Kidney epithelial cell (primary cell): ENCODE data around the gene MAD1L1. TPM values are rescaled to one million over a fixed set of nuclear protein-coding genes. Genes with fewer than 3 reads are reported as not detected.
"Not testable (repeated sequence)": the region's sequence is repeated elsewhere in the genome, so short reads cannot be mapped to it uniquely, and the experiment has no call there.

Experiments used
- DNase-seq: peaks from one replicate; pipeline ENCODE4 v3.0.0-alpha.2; 2010; ENCODE audit warnings: low read depth
- H3K27me3 ChIP-seq: 2 replicates; pipeline ENCODE4 v1.6.0; 2011; ENCODE audit warnings: low read length; ENCODE audit not compliant: control insufficient read depth, insufficient read depth
- H3K36me3 ChIP-seq: 2 replicates; pipeline ENCODE4 v1.5.1; 2011; ENCODE audit warnings: low read length; ENCODE audit not compliant: control insufficient read depth, insufficient read depth
- H3K4me3 ChIP-seq: 2 replicates; pipeline ENCODE4 v1.5.1; 2011; ENCODE audit warnings: low read depth, mild to moderate bottlenecking, control low read depth, low read length
- total RNA-seq: library from RNA; depleted of rRNA; stranded (reverse); fragments of >200 nt; gene quantifications from 2 replicates; pipeline ENCODE4 v1.2.3, GENCODE V29; 2015
- TF ChIP-seq, protein P1 (sequence below): IDR thresholded peaks from 2 replicates; pipeline ENCODE4 v1.5.1; 2011; ENCODE audit warnings: mild to moderate bottlenecking, moderate library complexity, low read length, control low read depth, inconsistent platforms; ENCODE audit not compliant: insufficient read depth, poor library complexity, severe bottlenecking

Gene MAD1L1
- total RNA-seq, 1 donor from 2014 or later = 61.2 TPM

DNA sequence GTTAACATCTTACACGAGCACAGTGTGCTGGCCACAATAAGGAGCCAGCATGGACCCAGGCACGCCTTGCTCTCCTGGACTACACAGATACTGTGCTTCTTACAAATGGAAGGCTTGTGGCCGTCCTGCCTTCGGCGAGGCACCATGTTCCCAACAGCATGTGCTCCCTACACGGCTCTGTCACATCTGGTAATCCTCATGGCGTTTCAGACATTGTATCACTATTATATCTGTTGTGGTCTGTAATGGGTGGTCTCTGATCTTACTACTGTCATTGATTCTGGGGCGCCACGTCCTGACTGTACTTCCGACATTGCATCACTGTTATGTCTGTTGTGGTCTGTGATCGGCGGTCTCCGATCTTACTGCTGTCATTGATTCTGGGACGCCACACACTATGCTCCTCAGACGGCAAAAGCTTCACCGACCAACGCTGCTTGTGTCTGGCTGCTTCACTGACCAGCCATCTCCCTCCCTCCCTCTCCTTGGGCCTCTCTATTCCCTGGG, 195.4 kb downstream of the MAD1L1 start:
- H3K36me3 ChIP-seq = no peaks in the 10 kb centered on the region
- no peak overlapping the region for H3K4me3 ChIP-seq
- no peak for DNase-seq
- H3K27me3 ChIP-seq = no peaks in the 10 kb centered on the region
- TF ChIP-seq, protein P1, sequence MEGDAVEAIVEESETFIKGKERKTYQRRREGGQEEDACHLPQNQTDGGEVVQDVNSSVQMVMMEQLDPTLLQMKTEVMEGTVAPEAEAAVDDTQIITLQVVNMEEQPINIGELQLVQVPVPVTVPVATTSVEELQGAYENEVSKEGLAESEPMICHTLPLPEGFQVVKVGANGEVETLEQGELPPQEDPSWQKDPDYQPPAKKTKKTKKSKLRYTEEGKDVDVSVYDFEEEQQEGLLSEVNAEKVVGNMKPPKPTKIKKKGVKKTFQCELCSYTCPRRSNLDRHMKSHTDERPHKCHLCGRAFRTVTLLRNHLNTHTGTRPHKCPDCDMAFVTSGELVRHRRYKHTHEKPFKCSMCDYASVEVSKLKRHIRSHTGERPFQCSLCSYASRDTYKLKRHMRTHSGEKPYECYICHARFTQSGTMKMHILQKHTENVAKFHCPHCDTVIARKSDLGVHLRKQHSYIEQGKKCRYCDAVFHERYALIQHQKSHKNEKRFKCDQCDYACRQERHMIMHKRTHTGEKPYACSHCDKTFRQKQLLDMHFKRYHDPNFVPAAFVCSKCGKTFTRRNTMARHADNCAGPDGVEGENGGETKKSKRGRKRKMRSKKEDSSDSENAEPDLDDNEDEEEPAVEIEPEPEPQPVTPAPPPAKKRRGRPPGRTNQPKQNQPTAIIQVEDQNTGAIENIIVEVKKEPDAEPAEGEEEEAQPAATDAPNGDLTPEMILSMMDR = no peak

DNA sequence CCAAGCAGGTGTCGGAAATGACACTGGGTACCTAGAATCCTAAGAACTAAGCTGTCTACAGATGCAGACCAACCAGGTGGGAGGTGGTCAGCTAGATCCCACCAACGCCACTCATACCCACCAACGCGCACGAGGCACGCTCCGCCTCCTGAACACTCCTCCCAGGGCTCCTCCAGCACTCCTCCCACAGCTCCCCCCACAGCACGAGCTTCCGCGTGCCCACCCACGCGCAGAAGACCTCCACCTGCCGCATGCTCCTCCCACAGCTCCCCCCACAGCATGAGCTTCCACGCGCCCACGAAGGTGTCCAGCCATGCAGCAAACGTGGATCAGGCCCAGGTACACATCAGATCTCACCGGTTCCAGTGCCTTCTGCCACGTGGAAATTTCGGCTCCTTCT, 196.0 kb downstream of the MAD1L1 start:
- DNase-seq = no peak
- Histone ChIP-seq H3K27me3 (no peaks in the 10 kb centered on the region), H3K36me3 (no peaks in the 10 kb centered on the region), H3K4me3 (no peak overlapping the region)
- TF ChIP-seq, protein P1 = no peak

- H3K27me3 ChIP-seq, H3K36me3 ChIP-seq, H3K4me3 ChIP-seq, DNase-seq: not testable (repeated sequence)
Measured at GRCh38 chr7:2036201-2036600, 196.5 kb downstream of the MAD1L1 start.

DNA sequence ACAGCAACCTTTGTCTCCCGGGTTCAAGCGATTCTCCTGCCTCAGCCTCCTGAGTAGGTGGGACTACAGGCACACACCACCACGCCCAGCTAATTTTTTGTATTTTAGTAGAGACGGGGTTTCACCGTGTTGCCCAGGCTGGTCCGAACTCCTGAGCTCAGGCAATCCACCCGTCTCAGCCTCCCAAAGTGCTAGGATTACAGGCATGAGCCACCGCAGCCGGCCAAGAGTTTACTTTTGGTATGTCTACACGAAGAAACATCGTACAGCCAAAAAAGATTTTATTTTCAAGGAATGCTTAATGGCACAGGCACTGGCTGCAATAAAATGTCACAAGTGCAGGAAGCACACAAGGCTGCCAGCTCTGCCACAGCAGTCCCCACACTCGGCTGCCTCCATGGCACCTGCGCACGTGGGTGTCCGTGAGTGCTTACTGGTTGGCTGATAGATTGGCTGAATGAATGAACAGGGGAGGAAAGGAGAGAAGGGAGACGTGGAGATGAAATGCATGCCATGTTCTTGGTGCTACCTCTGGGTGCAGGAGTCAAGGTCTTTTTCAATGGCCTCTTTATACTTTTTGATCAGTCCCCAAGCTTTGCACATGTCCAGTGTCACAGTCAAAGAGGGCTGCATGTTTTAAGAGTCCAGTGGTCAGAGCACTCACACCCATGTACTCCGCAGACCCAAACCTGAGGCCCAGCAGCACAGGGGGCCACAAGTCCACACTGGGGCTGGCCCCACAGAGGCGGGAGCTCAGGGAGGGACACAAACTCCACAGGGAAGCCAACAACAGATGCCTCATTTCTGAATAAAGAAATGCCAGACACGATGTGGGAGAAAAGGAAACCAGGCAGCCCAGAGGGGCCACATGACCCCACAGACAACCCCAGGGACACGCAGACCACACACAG, 198.2 kb downstream of the MAD1L1 start:
- no peaks in the 10 kb centered on the region for H3K27me3 ChIP-seq
- H3K4me3 ChIP-seq = no peak overlapping the region
- no peaks in the 10 kb centered on the region for H3K36me3 ChIP-seq
- no peak for DNase-seq
- TF ChIP-seq, protein P1 = no peak

DNA sequence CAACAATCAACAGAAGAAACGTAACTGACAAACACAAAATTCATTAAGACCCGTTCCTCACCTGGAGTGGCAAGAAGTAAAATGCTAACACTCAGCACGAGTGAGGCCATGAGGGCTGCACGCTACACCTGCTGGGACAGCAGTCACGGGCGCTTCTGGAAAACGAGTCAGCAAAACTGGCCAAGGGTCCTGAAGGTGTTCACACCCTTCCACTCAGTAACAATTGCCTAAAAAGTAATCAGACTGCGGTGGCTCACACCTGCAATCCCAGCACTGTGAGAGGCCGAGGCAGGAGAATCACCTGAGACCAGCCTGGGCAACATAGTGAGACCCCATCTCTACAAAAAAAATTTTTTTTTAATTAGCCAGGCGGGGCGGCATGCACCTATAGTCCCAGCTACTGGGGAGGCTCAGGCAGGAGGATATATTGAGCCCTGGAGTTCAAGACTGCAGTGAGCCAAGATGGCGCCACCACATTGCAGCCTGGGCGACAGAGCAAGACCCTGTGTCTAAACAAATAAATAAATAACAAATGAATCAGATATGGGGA, 199.1 kb downstream of the MAD1L1 start:
- DNase-seq = no peak
- Histone ChIP-seq H3K36me3 (no peaks in the 10 kb centered on the region), H3K4me3 (no peak overlapping the region), H3K27me3 (no peaks in the 10 kb centered on the region)
- TF ChIP-seq, protein P1 = no peak

- DNase-seq = no peak
- TF ChIP-seq, protein P1 = no peak
- Histone ChIP-seq H3K27me3 (no peaks in the 10 kb centered on the region), H3K36me3 (no peaks in the 10 kb centered on the region), H3K4me3 (no peak overlapping the region)
Measured at GRCh38 chr7:2032876-2033407, 199.8 kb downstream of the MAD1L1 start.
